IPS DF 6.9 (cell line): ENCODE results near the gene YY1.
A peak's percentile ranks its signal among the peaks of the same experiment; 100 is the strongest.

Source experiments
- DNase-seq: peaks from one replicate; pipeline ENCODE4 v3.0.0-alpha.2; 2013; ENCODE audit warnings: low read depth, low spot score
- H3K27ac ChIP-seq: one replicate; pipeline ENCODE4 v1.5.1; 2013; ENCODE audit warnings: low read length, control low read depth
- H3K27me3 ChIP-seq: 2 replicates; pipeline ENCODE4 v1.6.1; 2013; ENCODE audit warnings: mild to moderate bottlenecking, low read length; ENCODE audit not compliant: control insufficient read depth, insufficient read depth
- H3K36me3 ChIP-seq: 2 replicates; pipeline ENCODE4 v1.6.1; 2013; ENCODE audit warnings: low read length; ENCODE audit not compliant: control insufficient read depth, insufficient read depth
- H3K4me1 ChIP-seq: 2 replicates; pipeline ENCODE4 v1.6.1; 2013; ENCODE audit warnings: low read length; ENCODE audit not compliant: control insufficient read depth, insufficient read depth
- H3K4me3 ChIP-seq: 2 replicates; pipeline ENCODE4 v1.5.1; 2013; ENCODE audit warnings: mild to moderate bottlenecking, low read length
- H3K9me3 ChIP-seq: 2 replicates; pipeline ENCODE4 v1.6.1; 2013; ENCODE audit warnings: low read length, inconsistent platforms; ENCODE audit not compliant: control insufficient read depth, insufficient read depth
- WGBS: extraction: QIAGEN DNeasy Blood & Tissue Kit; methylation state at CpG from one replicate; pipeline ENCODE4 v1.1.7; 2013; ENCODE audit warnings: mixed read lengths, missing lambda C conversion rate; ENCODE audit not compliant: insufficient read length, insufficient coverage; 5-methylcytosine and 5-hydroxymethylcytosine counted together

The YY1 gene

GRCh38 chr14:100297320-100298300 is 58.7 kb downstream of the YY1 start:
- no peak for DNase-seq
- H3K27me3 ChIP-seq: no peaks in the 10 kb centered on the region
- no CpG with 5 or more reads among the region's 30 CpGs for WGBS
- H3K9me3 ChIP-seq: no peaks in the 10 kb centered on the region
- no peak overlapping the region for H3K27ac ChIP-seq
- peaks cover 12% of the 10 kb centered on the region for H3K36me3 ChIP-seq
- no peak overlapping the region for H3K4me3 ChIP-seq
- no peaks in the 10 kb centered on the region for H3K4me1 ChIP-seq

- WGBS: no CpG with 5 or more reads among the region's 14 CpGs
- Histone ChIP-seq H3K9me3 (no peaks in the 10 kb centered on the region), H3K27me3 (no peaks in the 10 kb centered on the region), H3K4me3 (no peak overlapping the region), H3K4me1 (peaks cover 2% of the 10 kb centered on the region), H3K27ac (no peak overlapping the region), H3K36me3 (peaks cover 6% of the 10 kb centered on the region; the same call in 1 of the 2 replicates)
- no peak for DNase-seq
Observed at GRCh38 chr14:100298551-100299237, 59.8 kb downstream of the YY1 start.

- H3K27me3 ChIP-seq: no peaks in the 10 kb centered on the region
- DNase-seq: no peak
- peaks cover 4% of the 10 kb centered on the region for H3K4me1 ChIP-seq
- no peaks in the 10 kb centered on the region for H3K9me3 ChIP-seq
- H3K4me3 ChIP-seq: no peak overlapping the region
- no CpG with 5 or more reads among the region's 6 CpGs for WGBS
- H3K36me3 ChIP-seq: peaks cover 6% of the 10 kb centered on the region; the same call in 1 of the 2 replicates
- no peak overlapping the region for H3K27ac ChIP-seq
Observed at GRCh38 chr14:100299238-100299560, 60.3 kb downstream of the YY1 start.

GRCh38 chr14:100302616-100303015 is 63.7 kb downstream of the YY1 start:
- no CpG with 5 or more reads among the region's 2 CpGs for WGBS
- Histone ChIP-seq H3K4me1 (peaks cover 9% of the 10 kb centered on the region), H3K27me3 (no peaks in the 10 kb centered on the region; the same call in 1 of the 2 replicates), H3K4me3 (no peak overlapping the region), H3K27ac (no peak overlapping the region), H3K9me3 (no peaks in the 10 kb centered on the region), H3K36me3 (peaks cover 6% of the 10 kb centered on the region; the same call in 1 of the 2 replicates)
- DNase-seq: no peak

- Histone ChIP-seq H3K9me3 (no peaks in the 10 kb centered on the region), H3K27me3 (no peaks in the 10 kb centered on the region; the same call in 1 of the 2 replicates), H3K27ac (no peak overlapping the region), H3K4me3 (no peak overlapping the region), H3K4me1 (peaks cover 10% of the 10 kb centered on the region), H3K36me3 (0 out of 2 replicates have a peak, but pooled peaks cover 2% of the 10 kb centered on the region)
- DNase-seq: no peak
- WGBS: no CpG with 5 or more reads among the region's 8 CpGs
Observed at GRCh38 chr14:100303179-100303578, 64.2 kb downstream of the YY1 start.

GRCh38 chr14:100303925-100304324 is 65.0 kb downstream of the YY1 start:
- Histone ChIP-seq H3K4me3 (no peak overlapping the region), H3K27ac (no peak overlapping the region), H3K27me3 (no peaks in the 10 kb centered on the region; the same call in 1 of the 2 replicates), H3K36me3 (0 out of 2 replicates have a peak, but pooled peaks cover under 1% of the 10 kb centered on the region), H3K9me3 (no peaks in the 10 kb centered on the region), H3K4me1 (peaks cover 10% of the 10 kb centered on the region)
- WGBS: no CpG with 5 or more reads among the region's 4 CpGs
- DNase-seq: no peak

- Histone ChIP-seq H3K27me3 (no peaks in the 10 kb centered on the region; the same call in 1 of the 2 replicates), H3K9me3 (no peaks in the 10 kb centered on the region), H3K4me1 (peaks cover 10% of the 10 kb centered on the region), H3K27ac (no peak overlapping the region), H3K36me3 (no peaks in the 10 kb centered on the region), H3K4me3 (peak overlapping the region; percentile 97; the same call in 1 of the 2 replicates)
- WGBS: no CpG with 5 or more reads among the region's 23 CpGs
- DNase-seq: no peak
Observed at GRCh38 chr14:100304825-100305323, 65.9 kb downstream of the YY1 start.

- H3K36me3 ChIP-seq: no peaks in the 10 kb centered on the region
- H3K4me3 ChIP-seq: peak overlapping the region; percentile 97
- no peak for DNase-seq
- no CpG with 5 or more reads among the region's 65 CpGs for WGBS
- H3K27me3 ChIP-seq: no peaks in the 10 kb centered on the region; the same call in 1 of the 2 replicates
- no peaks in the 10 kb centered on the region for H3K9me3 ChIP-seq
- no peak overlapping the region for H3K27ac ChIP-seq
- H3K4me1 ChIP-seq: peaks cover 10% of the 10 kb centered on the region
Observed at GRCh38 chr14:100305324-100306100, 66.6 kb downstream of the YY1 start.

GRCh38 chr14:100306101-100306997 is 67.4 kb downstream of the YY1 start, which contains the start of gene SLC25A29:
SLC25A29 (minus strand) TSS chr14:100306444; CDS start chr14:100306232, 212 bp downstream.
- H3K4me1 ChIP-seq: peaks cover 12% of the 10 kb centered on the region
- WGBS: no CpG with 5 or more reads among the region's 131 CpGs
- H3K4me3 ChIP-seq: peak within 1 kb of the TSS; percentile 97
- H3K9me3 ChIP-seq: no peaks in the 10 kb centered on the region
- H3K36me3 ChIP-seq: no peaks in the 10 kb centered on the region
- no peaks in the 10 kb centered on the region; the same call in 1 of the 2 replicates for H3K27me3 ChIP-seq
- no peak within 1 kb of the TSS for H3K27ac ChIP-seq
- DNase-seq: no peak
